Effector CD8-positive, alpha-beta T cell (primary cell): ENCODE results near the gene DEFB123.
"Not testable (repeated sequence)": the region's sequence is repeated elsewhere in the genome, so short reads cannot be mapped to it uniquely, and the experiment has no call there.

Source experiments
- DNase-seq: peaks from one replicate; lab custom pipeline; 2025; lab: John Stamatoyannopoulos, UW
- total RNA-seq, 4 experiments: gene quantifications; one replicate each; lab custom pipeline; 2026; lab: John Stamatoyannopoulos, UW

The DEFB123 gene, protein sequence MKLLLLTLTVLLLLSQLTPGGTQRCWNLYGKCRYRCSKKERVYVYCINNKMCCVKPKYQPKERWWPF
- 0 reads per million in 4 experiments for total RNA-seq

- no peak for DNase-seq
Measured at GRCh38 chr20:31440012-31440659, at the start of gene DEFB123. Gene DEFB123 (plus strand): TSS chr20:31440632. CDS start chr20:31440699, 67 bp downstream.

- no peak for DNase-seq
Measured at GRCh38 chr20:31392836-31393235, 47.6 kb upstream of the DEFB123 start.

GRCh38 chr20:31394900-31395299 is 45.5 kb upstream of the DEFB123 start:
- DNase-seq: no peak

DNA sequence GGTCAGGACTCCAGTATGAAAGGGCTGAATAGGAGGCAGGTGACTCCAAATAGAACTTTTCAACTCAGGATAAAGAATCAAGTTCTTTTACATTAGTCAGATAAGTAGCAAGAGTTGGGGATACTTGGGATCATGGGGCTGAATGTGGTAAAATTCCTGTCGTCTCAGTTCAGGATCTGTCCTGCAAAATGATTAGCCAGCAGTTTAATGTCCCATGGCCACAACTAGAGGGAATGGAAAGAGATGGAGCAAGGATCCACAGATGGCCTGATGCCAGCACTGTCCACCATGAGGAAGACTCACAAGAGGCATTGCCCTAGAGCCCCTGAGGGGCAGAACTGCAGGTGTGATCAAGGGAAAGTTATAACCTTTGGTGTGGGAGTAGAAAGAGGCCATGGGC is 36.5 kb upstream of the DEFB123 start:
- no peak for DNase-seq

GRCh38 chr20:31406115-31406514 is 34.3 kb upstream of the DEFB123 start, which contains the start of gene DEFB121:
Gene DEFB121 (minus strand): TSS chr20:31406215. CDS start chr20:31406152, 63 bp downstream.
- no peak for DNase-seq

GRCh38 chr20:31410011-31410410 is 30.4 kb upstream of the DEFB123 start:
- no peak for DNase-seq

- DNase-seq: no peak
Measured at GRCh38 chr20:31414381-31414780, 26.1 kb upstream of the DEFB123 start.

DNA sequence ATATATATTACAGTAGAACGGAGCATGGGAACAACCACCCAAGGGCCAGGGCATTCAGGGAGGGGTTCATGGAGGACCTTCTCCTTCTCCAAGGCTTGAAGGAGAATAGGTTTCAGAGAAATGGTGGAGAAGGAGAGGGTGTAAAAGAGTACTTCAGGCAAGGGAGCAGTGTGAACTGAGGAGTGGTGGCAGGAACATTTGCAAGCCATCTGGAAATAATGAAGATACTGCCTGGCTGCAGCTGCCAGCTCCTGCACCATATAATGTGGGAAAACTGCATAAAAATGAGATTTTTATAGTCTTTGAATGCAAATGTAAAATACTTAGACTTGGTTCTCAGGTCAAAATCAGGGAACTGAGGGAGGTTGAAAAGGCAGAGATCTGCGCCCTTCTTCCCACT is 24.8 kb upstream of the DEFB123 start:
- no peak for DNase-seq

- DNase-seq: no peak
Measured at GRCh38 chr20:31418307-31418706, 22.1 kb upstream of the DEFB123 start.

- DNase-seq: no peak
Measured at GRCh38 chr20:31425797-31426196, 14.6 kb upstream of the DEFB123 start.

GRCh38 chr20:31426891-31427551 is 13.4 kb upstream of the DEFB123 start:
- DNase-seq: not testable (repeated sequence)

GRCh38 chr20:31427576-31427975 is 12.9 kb upstream of the DEFB123 start:
- DNase-seq: not testable (repeated sequence)

DNA sequence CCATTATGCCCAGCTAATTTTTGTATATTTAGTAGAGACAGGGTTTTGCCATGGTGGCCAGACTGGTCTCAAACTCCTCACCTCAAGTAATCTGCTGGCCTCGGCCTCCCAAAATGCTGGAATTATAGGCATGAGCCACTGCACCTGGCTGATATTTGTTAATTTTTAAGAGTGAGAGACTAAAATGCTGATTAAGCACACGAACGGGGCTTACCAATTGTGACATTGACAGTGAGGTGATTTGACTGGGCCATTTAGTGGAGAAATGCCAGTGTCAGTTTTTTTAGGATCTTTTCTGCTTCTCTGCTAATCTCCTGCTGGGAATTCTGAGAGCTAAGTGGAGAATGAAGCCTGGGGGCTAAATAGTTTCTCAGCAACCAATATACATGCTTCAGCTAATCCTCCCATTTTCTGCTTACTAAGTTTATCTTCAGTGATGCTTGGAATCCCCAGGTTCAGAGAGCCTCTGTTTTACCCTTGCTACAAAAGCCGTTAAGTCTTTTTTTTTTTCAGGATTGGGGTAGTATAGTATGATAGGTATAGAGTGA is 9.8 kb upstream of the DEFB123 start:
- DNase-seq: no peak

GRCh38 chr20:31446084-31446819 is 5.8 kb downstream of the DEFB123 start:
- DNase-seq: no peak

GRCh38 chr20:31449511-31450414 is 9.3 kb downstream of the DEFB123 start:
- no peak for DNase-seq

- DNase-seq: no peak
Measured at GRCh38 chr20:31452575-31452974, 12.1 kb downstream of the DEFB123 start.

DNA sequence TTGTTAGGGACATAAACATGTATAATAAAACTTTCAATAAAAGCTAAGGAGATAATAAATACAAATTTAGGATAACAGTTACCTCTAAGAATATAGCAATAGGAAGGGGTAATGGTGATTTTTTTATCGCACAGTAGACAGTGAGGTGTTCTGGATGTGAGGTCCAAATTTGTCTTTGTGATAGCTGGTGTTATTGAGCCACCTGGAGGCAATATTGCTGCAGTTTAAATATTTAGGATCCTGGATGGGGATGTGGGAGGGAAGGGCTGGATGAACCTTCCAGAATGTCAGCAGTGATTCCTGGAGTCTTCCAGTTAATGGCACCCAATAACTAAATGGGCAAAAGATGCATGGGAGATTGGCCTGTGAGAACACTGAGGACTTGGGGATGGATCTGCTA is 13.9 kb downstream of the DEFB123 start:
- no peak for DNase-seq

GRCh38 chr20:31470946-31471345 is 30.5 kb downstream of the DEFB123 start:
- DNase-seq: not testable (repeated sequence)

- no peak for DNase-seq
Measured at GRCh38 chr20:31472395-31473330, 32.2 kb downstream of the DEFB123 start.
